GM21737 (cell line): Measurements from ENCODE around the gene ZBTB20.
A peak's percentile ranks its signal among the peaks of the same experiment; 100 is the strongest.
"Not testable (repeated sequence)": the region's sequence is repeated elsewhere in the genome, so short reads cannot be mapped to it uniquely, and the experiment has no call there.

Experiments
- ATAC-seq: cut with Tn5 transposase; IDR thresholded peaks from one replicate; pipeline ENCODE4 v1.9.1; 2021; ENCODE audit warnings: mild to moderate bottlenecking, moderate library complexity; ENCODE audit not compliant: unreplicated experiment

Gene ZBTB20

DNA sequence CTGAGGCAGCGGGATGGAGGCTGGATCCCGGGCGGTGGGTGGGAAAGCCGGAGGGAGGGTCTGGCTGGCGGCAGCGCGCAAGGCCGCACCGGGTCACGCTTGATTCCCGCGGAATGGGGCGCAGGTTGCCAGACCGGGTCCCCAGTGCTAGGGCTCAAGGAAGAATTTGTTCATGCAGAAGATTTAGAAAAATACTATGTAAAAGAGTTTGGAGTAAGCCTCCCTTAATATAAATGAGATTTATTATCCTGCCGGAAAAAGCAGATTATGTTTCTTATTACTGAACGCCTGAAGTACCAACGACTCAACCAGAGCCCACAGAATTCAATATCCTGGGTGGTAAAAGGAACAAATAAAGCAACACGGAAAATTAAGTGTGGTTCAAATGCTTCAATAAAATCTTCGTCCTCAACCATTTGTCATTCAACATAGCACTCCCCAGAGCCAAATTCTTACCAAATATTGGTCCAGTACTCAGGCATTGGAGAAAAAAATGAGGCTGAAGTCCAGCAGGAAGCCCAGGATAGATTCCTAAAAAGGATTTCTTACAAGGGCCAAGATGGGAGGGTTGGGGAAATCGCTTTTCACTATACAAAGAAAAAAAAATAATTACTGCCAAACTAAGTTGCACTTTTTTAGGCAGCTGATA is 1.2 kb upstream of the ZBTB20 start:
- ATAC-seq, result no peak

GRCh38 chr3:115147329-115148141 is 447 bp upstream of the ZBTB20 start:
- peak; percentile 76 for ATAC-seq

DNA sequence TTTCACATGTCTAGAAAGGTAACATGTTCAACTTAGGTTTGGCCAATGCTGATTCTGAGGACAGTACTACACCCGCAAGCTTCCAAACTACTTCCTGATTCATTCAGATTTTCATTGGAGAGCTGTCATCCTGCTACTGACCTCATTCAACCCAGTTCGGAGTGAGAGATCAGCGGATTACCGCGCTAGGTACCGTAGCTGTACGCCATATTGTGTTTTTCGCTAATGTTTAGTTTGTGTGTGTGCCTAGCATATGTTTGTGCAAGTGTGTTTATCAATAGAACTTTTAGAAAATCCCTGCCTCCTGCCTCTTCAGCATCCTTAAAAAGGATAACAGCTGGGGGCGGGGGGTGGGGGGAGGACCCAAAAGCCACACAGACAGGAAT is 1.1 kb downstream of the ZBTB20 start:
- ATAC-seq, result no peak

- no peak for ATAC-seq
Measured at GRCh38 chr3:115141033-115141757, 5.9 kb downstream of the ZBTB20 start.

DNA sequence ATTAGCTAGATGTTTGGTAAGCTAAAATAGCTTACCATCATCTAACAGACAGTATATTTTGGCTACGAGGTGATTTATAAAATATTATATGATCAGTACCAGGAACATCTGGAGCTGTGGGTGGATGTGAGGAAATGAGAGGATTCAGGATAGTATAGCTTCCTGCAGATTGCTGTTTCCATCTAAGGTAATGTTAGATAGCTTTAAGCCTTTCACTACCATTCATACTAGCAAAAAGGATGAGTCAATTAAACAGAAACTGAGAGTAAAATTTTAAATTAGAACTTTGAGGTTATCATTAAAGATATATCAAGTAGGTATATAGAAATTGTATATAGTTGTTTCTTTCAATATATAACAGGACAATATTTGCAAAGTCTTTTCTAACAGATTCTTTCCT is 8.0 kb downstream of the ZBTB20 start:
- ATAC-seq, result no peak

GRCh38 chr3:115134648-115135347 is 12.3 kb downstream of the ZBTB20 start:
- ATAC-seq, result no peak

- ATAC-seq, result no peak
Measured at GRCh38 chr3:115127208-115127607, 19.9 kb downstream of the ZBTB20 start.

DNA sequence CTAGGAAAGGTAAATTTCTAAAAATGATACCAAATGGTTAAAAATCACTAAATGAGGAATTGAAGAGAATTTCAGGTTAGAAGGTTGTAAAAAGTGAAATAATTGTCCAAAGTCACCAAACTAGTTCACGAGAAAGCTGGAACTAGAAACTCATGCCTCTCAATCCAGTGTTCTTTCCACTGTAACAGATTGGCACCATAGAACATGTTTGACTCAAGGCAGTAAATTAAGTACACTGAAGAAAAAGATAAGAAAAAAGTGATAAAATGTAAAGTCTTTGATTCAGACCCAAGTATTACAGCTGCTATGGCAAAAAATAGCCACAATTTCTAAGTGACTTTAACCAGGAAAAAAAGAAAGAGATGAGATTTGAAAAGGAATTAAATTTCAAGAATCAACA is 26.5 kb downstream of the ZBTB20 start:
- ATAC-seq, result no peak

GRCh38 chr3:115113367-115113766 is 33.7 kb downstream of the ZBTB20 start:
- no peak for ATAC-seq

DNA sequence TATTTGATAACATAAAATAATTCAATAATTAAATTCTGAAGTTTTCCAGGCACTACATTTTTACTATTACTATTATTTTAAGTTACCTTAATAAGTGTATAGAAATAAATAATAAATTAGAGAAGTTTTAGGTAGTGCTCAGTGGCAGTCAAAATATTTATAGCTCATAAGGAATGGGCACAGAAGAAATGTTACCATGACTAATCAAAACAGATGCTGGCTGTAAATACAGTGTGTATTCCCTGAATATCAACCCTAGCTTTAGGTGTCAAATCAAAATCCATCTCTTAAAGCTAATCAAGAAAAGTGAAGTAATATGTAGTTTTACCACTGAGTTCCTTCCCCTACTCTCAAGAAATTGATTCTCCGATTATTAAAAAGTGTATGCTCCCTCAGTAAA is 35.5 kb downstream of the ZBTB20 start:
- no peak for ATAC-seq

GRCh38 chr3:115110830-115111229 is 36.3 kb downstream of the ZBTB20 start:
- no peak for ATAC-seq

GRCh38 chr3:115110066-115110465 is 37.0 kb downstream of the ZBTB20 start:
- not testable (repeated sequence) for ATAC-seq

- no peak for ATAC-seq
Measured at GRCh38 chr3:115108614-115109013, 38.5 kb downstream of the ZBTB20 start.

- ATAC-seq, result no peak
Measured at GRCh38 chr3:115102046-115102445, 45.0 kb downstream of the ZBTB20 start.

DNA sequence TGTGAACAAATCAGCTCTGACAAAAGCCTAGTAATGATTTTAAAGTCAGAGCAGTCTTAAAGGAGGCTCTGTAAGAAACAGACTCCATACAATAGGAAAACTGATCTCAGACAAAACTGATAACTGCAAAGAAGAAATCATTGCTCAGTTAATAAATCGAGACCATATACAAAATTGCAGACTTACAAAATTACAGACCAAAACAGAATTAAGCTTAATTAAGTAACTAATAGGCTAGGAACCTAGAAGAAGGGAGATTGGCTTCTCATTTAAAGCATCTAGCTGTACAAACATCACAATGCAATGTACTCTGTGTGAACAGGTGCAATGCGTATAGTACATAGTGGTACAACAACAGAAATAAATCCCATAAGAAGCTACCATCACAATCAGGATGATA is 46.3 kb downstream of the ZBTB20 start:
- no peak for ATAC-seq

- peak; percentile 71 for ATAC-seq
Measured at GRCh38 chr3:115099986-115100571, 47.0 kb downstream of the ZBTB20 start.

DNA sequence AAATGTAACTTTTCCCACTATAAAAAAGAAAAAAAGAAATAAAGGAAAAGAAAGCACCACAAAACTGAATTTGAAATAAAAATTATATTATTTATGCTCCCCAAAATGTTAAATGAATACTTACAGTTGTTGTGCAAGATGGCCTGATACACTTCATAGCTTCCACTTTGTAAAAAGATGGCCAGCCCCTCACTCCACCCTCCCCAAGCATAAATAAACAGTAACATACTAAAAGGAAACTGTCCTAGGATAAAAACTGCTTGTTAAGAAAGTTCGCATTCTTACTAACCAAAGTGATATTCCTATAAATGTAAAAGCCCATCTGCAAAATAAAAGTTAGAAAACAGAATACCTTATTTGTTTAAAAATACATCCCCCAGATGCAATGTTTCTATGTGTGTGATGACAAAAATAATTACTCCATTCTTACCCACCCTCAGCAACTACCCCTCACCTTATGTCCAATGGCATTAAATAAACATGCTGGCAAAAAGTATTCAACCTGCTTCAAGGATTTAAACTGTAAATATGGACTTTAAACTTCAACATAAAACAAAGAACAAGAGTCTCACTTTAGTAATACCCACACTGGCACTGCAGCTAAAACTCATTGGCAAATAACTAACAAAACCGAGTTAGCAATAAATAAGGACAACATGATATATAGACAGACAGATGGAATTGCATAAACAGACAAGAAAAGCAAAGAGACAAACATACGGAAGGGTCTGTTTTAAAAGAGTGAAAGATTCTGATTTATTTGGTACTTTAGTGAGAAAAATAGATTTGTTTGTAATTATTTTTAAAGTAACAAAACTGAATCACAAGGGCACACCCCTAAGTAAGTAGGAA is 47.7 kb downstream of the ZBTB20 start:
- no peak for ATAC-seq

GRCh38 chr3:115098354-115099073 is 48.6 kb downstream of the ZBTB20 start:
- ATAC-seq, result no peak

DNA sequence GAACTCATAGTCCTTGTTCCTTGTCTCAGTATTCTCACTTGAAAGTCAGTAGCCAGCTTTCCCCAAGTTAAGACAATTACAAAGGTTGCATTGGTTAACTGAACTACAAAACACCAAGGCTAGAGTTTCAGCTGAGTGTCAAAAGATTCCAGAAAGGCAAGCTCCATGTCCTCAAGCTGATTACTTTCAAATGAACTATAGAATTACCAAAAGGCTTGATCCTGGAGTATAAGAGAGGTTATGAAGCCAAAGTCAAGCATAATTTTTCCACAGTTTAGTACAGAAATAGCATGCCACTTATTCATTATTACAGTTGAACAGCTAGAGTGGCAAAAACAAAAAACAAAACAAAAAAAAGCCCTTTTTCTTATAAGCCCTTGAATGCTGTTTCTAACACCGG is 51.9 kb downstream of the ZBTB20 start:
- no peak for ATAC-seq
